Measurements from ENCODE around the gene UBAC2.

DNA sequence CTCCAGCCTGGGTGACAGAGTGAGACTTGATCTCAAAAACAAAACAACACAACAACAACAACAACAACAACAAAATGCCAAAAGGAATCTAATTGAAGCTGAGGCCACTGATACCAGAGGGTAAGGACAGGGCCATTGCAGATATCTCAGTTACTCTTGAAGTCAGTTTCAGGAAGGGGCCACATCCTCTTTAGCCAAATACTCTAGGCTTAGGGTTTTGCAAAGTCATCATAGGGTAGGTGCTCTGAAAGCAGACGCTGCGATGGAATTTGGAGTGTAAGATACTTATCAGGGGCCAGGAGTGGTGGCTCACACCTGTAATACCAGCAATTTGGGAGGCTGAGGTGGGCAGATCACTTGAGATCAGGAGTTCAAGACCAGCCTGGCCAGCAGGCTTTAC lies 46.6 kb upstream of the UBAC2 start:
- TF ChIP-seq, protein P1, sequence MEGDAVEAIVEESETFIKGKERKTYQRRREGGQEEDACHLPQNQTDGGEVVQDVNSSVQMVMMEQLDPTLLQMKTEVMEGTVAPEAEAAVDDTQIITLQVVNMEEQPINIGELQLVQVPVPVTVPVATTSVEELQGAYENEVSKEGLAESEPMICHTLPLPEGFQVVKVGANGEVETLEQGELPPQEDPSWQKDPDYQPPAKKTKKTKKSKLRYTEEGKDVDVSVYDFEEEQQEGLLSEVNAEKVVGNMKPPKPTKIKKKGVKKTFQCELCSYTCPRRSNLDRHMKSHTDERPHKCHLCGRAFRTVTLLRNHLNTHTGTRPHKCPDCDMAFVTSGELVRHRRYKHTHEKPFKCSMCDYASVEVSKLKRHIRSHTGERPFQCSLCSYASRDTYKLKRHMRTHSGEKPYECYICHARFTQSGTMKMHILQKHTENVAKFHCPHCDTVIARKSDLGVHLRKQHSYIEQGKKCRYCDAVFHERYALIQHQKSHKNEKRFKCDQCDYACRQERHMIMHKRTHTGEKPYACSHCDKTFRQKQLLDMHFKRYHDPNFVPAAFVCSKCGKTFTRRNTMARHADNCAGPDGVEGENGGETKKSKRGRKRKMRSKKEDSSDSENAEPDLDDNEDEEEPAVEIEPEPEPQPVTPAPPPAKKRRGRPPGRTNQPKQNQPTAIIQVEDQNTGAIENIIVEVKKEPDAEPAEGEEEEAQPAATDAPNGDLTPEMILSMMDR (IDR thresholded peaks at IDR 0.05; ENCODE audit: borderline replicate concordance, extremely low read depth, low read length, poor library complexity, severe bottlenecking) = no peak
- no peak for TF ChIP-seq EZH2 (IDR thresholded peaks at IDR 0.05; ENCODE audit: borderline replicate concordance, low read depth, low read length, severe bottlenecking)

Measured in DND-41 (cell line).